Measurements from ENCODE around the gene POLN.

The POLN gene

GRCh38 chr4:2024683-2025082, 217.2 kb downstream of the POLN start:
- DNase-seq = no peak
